GM21526 (cell line): ENCODE data around the gene GRM1.

Experiments used
- ATAC-seq: cut with Tn5 transposase; IDR thresholded peaks from one replicate; pipeline ENCODE4 v1.9.1; 2021; ENCODE audit warnings: moderate library complexity; ENCODE audit not compliant: unreplicated experiment, low FRiP score

Gene GRM1

GRCh38 chr6:146095481-146095880, 66.6 kb downstream of the GRM1 start:
- ATAC-seq, result no peak

- ATAC-seq, result no peak
Measured at GRCh38 chr6:146097586-146097985, 68.7 kb downstream of the GRM1 start.

GRCh38 chr6:146100776-146101175, 71.9 kb downstream of the GRM1 start:
- no peak for ATAC-seq

- no peak for ATAC-seq
Measured at GRCh38 chr6:146103416-146104072, 74.7 kb downstream of the GRM1 start.

- no peak for ATAC-seq
Measured at GRCh38 chr6:146106532-146106931, 77.7 kb downstream of the GRM1 start.

GRCh38 chr6:146110990-146111389, 82.1 kb downstream of the GRM1 start:
- ATAC-seq, result no peak

GRCh38 chr6:146111881-146112450, 83.1 kb downstream of the GRM1 start:
- ATAC-seq, result no peak

GRCh38 chr6:146113084-146113623, 84.3 kb downstream of the GRM1 start:
- no peak for ATAC-seq

GRCh38 chr6:146123616-146124015, 94.8 kb downstream of the GRM1 start:
- ATAC-seq, result no peak

GRCh38 chr6:146127447-146128215, 98.8 kb downstream of the GRM1 start:
- ATAC-seq, result no peak

- no peak for ATAC-seq
Measured at GRCh38 chr6:146133866-146134265, 105.0 kb downstream of the GRM1 start.

- no peak for ATAC-seq
Measured at GRCh38 chr6:146135167-146135566, 106.3 kb downstream of the GRM1 start.

GRCh38 chr6:146146836-146147235, 118.0 kb downstream of the GRM1 start:
- no peak for ATAC-seq

GRCh38 chr6:146149770-146150169, 120.9 kb downstream of the GRM1 start:
- no peak for ATAC-seq

GRCh38 chr6:146153040-146153758, 124.3 kb downstream of the GRM1 start:
- peak; percentile 99 for ATAC-seq

GRCh38 chr6:146154197-146154596, 125.3 kb downstream of the GRM1 start:
- no peak for ATAC-seq

GRCh38 chr6:146161664-146162063, 132.8 kb downstream of the GRM1 start:
- no peak for ATAC-seq

- ATAC-seq, result no peak
Measured at GRCh38 chr6:146169872-146170271, 141.0 kb downstream of the GRM1 start.

- no peak for ATAC-seq
Measured at GRCh38 chr6:146177785-146178184, 148.9 kb downstream of the GRM1 start.

- no peak for ATAC-seq
Measured at GRCh38 chr6:146183831-146184230, 155.0 kb downstream of the GRM1 start.

GRCh38 chr6:146184701-146185100, 155.8 kb downstream of the GRM1 start:
- ATAC-seq, result no peak
